Hepatocyte (in vitro differentiated cells): ENCODE measurements around the gene KIF13A. TPM values are rescaled to one million over a fixed set of nuclear protein-coding genes. Genes with fewer than 3 reads are reported as not detected.
"Not testable (repeated sequence)": the region's sequence is repeated elsewhere in the genome, so short reads cannot be mapped to it uniquely, and the experiment has no call there.

Experiments
- DNase-seq: peaks from one replicate; pipeline ENCODE4 v3.0.0-alpha.2; 2016; ENCODE audit warnings: low spot score
- H2AFZ ChIP-seq: fragments of 200-600 bp; sonication (generic); 2 replicates; pipeline ENCODE4 v1.6.0; 2016; ENCODE audit warnings: antibody characterized with exemption, mild to moderate bottlenecking
- H3K27ac ChIP-seq: fragments of 200-600 bp; sonication (generic); 2 replicates; pipeline ENCODE4 v1.5.1; 2016; ENCODE audit warnings: mild to moderate bottlenecking
- H3K27me3 ChIP-seq: fragments of 200-600 bp; sonication (generic); 2 replicates; pipeline ENCODE4 v1.6.1; 2016
- H3K36me3 ChIP-seq: fragments of 200-600 bp; sonication (generic); replicated peaks from 2 replicates; pipeline ENCODE4 v1.5.1; 2016; ENCODE audit warnings: low read depth; ENCODE audit not compliant: insufficient read depth
- H3K4me1 ChIP-seq: fragments of 200-600 bp; sonication (generic); 2 replicates; pipeline ENCODE4 v1.5.1; 2016; ENCODE audit warnings: mild to moderate bottlenecking, moderate library complexity; ENCODE audit not compliant: insufficient read depth
- H3K4me2 ChIP-seq: fragments of 200-600 bp; sonication (generic); 2 replicates; pipeline ENCODE4 v1.6.0; 2016
- H3K4me3 ChIP-seq: fragments of 200-600 bp; sonication (generic); 2 replicates; pipeline ENCODE4 v1.5.1; 2016; ENCODE audit warnings: mild to moderate bottlenecking
- H3K79me2 ChIP-seq: fragments of 200-600 bp; sonication (generic); 2 replicates; pipeline ENCODE4 v1.6.0; 2017; ENCODE audit warnings: mild to moderate bottlenecking
- H3K9me2 ChIP-seq: fragments of 200-600 bp; sonication (generic); replicated peaks from 2 replicates; pipeline ENCODE4 v1.6.0; 2017; ENCODE audit warnings: mild to moderate bottlenecking; ENCODE audit not compliant: insufficient read depth
- H3K9me3 ChIP-seq: fragments of 200-600 bp; sonication (generic); 2 replicates; pipeline ENCODE4 v1.5.1; 2016; ENCODE audit warnings: low read depth, mild to moderate bottlenecking
- H4K20me1 ChIP-seq: fragments of 200-600 bp; sonication (generic); 2 replicates; pipeline ENCODE4 v1.6.0; 2016; ENCODE audit warnings: mild to moderate bottlenecking; ENCODE audit not compliant: insufficient read depth, poor library complexity, severe bottlenecking
- EZH2 ChIP-seq: fragments of 200-600 bp; sonication (generic); IDR thresholded peaks from 2 replicates; pipeline ENCODE4 v1.6.1; 2016; ENCODE audit warnings: antibody characterized with exemption, mild to moderate bottlenecking, borderline replicate concordance
- EZH2phosphoT487 ChIP-seq: fragments of 200-600 bp; sonication (generic); IDR thresholded peaks from one replicate; pipeline ENCODE4 v1.6.1; 2018; ENCODE audit warnings: antibody characterized with exemption, mild to moderate bottlenecking, low read depth, moderate library complexity; ENCODE audit not compliant: unreplicated experiment, severe bottlenecking
- WGBS: methylation state at CpG from one replicate; pipeline ENCODE4 v1.1.6; 2016; ENCODE audit warnings: low lambda C conversion rate; ENCODE audit errors: missing lambda C conversion rate; 5-methylcytosine and 5-hydroxymethylcytosine counted together
- polyA plus RNA-seq: library from polyadenylated mRNA; unstranded; fragments of >200 nt; fragmentation: Nextera tagmentation; extraction: Ambion mirVana; gene quantifications from 2 replicates; pipeline ENCODE4 v1.2.1, GENCODE V29; 2016
- total RNA-seq: library from RNA; depleted of rRNA; stranded (reverse); fragments of >200 nt; gene quantifications from 2 replicates; pipeline ENCODE4 v1.2.3, GENCODE V29; 2014
- TF ChIP-seq, protein P1 (sequence below): fragments of 200-600 bp; sonication (generic); IDR thresholded peaks from 2 replicates; pipeline ENCODE4 v1.5.1; 2016; ENCODE audit warnings: antibody characterized with exemption, mild to moderate bottlenecking; ENCODE audit not compliant: poor library complexity

Gene KIF13A
- total and polyA plus RNA-seq, 2 experiments from 2014 or later, result 13.0 to 27.9 TPM

DNA sequence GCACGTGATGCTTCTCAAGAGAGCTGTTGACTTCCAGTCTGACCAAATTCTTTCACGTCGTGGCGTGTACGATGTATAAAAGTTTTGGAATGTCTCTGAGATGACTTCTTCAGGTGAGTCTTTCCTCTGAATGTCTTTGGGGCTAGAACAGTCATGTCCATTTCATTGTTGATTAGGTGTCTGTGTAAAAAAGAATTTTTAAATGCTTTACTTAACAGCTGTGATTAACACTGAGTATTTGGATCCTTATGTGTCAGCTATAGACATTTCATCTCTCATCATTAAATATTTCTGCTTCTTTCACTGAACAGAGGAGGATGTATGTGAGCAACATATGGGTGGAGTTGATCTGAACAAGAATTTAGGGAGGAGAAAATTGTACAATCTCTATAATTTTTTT is 29.3 kb upstream of the KIF13A start:
- H3K36me3 ChIP-seq, result no peaks in the 10 kb centered on the region
- no peaks in the 10 kb centered on the region for H3K9me3 ChIP-seq
- no peaks in the 10 kb centered on the region for H3K27me3 ChIP-seq
- no peak overlapping the region for H3K27ac ChIP-seq
- H3K4me3 ChIP-seq, result no peak overlapping the region
- WGBS, result 34% methylated on average over 5 of the region's 5 CpGs
- no peaks in the 10 kb centered on the region for H3K4me1 ChIP-seq
- no peaks in the 10 kb centered on the region for H3K9me2 ChIP-seq
- no peak overlapping the region for H2AFZ ChIP-seq
- TF ChIP-seq EZH2 (no peak), EZH2phosphoT487 (no peak)
- TF ChIP-seq, protein P1, sequence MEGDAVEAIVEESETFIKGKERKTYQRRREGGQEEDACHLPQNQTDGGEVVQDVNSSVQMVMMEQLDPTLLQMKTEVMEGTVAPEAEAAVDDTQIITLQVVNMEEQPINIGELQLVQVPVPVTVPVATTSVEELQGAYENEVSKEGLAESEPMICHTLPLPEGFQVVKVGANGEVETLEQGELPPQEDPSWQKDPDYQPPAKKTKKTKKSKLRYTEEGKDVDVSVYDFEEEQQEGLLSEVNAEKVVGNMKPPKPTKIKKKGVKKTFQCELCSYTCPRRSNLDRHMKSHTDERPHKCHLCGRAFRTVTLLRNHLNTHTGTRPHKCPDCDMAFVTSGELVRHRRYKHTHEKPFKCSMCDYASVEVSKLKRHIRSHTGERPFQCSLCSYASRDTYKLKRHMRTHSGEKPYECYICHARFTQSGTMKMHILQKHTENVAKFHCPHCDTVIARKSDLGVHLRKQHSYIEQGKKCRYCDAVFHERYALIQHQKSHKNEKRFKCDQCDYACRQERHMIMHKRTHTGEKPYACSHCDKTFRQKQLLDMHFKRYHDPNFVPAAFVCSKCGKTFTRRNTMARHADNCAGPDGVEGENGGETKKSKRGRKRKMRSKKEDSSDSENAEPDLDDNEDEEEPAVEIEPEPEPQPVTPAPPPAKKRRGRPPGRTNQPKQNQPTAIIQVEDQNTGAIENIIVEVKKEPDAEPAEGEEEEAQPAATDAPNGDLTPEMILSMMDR, result no peak
- no peak overlapping the region for H3K4me2 ChIP-seq
- H3K79me2 ChIP-seq, result no peaks in the 10 kb centered on the region
- no peaks in the 10 kb centered on the region for H4K20me1 ChIP-seq
- DNase-seq, result no peak

DNA sequence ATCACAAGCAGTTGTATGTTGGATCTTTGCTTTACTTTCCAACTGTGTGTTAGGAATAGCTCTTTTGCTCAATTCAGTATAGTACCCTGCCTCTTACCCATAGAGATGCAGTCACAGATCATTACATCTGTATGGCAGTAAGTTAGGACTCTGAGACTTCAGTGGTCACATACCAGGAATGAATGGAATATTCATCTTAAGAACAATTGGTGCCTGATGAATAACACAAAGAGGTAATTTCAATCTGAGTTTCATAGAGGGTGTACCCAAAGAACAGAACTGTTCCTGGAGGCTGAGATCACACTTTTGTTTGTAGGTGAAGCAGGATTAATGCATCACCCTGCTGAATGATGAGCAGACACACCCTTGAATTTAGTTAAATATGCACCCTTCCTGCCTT is 28.7 kb upstream of the KIF13A start:
- H3K27me3 ChIP-seq, result no peaks in the 10 kb centered on the region
- no peaks in the 10 kb centered on the region for H3K9me3 ChIP-seq
- H3K9me2 ChIP-seq, result no peaks in the 10 kb centered on the region
- TF ChIP-seq, protein P1, result no peak
- TF ChIP-seq EZH2phosphoT487, result no peak
- no peak for TF ChIP-seq EZH2
- no peak overlapping the region for H3K27ac ChIP-seq
- no peaks in the 10 kb centered on the region for H3K4me1 ChIP-seq
- no peak overlapping the region for H3K4me3 ChIP-seq
- H3K36me3 ChIP-seq, result no peaks in the 10 kb centered on the region
- no peak for DNase-seq
- no peak overlapping the region for H2AFZ ChIP-seq
- no peaks in the 10 kb centered on the region for H3K79me2 ChIP-seq
- no peak overlapping the region for H3K4me2 ChIP-seq
- H4K20me1 ChIP-seq, result no peaks in the 10 kb centered on the region

DNA sequence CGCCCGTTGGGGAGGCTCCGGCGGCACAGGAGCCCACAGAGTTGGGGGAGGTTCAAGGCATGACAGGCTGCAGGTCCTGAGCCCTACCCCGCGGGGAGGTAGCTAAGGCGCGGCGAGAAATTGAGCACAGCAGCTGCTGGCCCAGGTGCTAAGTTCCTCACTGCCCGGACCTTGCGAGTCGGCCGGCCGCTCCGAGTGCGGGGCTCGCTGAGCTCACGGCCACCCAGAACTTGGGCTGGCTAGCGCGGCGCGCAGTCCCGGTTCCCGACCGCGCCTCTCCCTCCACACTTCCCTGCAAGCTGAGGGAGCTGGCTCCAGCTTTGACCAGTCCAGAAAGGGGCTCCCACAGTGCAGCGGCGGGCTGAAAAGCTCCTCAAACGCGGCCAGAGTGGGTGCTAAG is 23.9 kb upstream of the KIF13A start:
- H3K79me2 ChIP-seq, result no peaks in the 10 kb centered on the region
- 98% methylated on average over 30 of the region's 30 CpGs for WGBS
- no peaks in the 10 kb centered on the region for H4K20me1 ChIP-seq
- H3K4me2 ChIP-seq, result no peak overlapping the region
- DNase-seq, result no peak
- no peaks in the 10 kb centered on the region for H3K36me3 ChIP-seq
- no peak for TF ChIP-seq EZH2phosphoT487
- TF ChIP-seq, protein P1, result no peak
- no peak for TF ChIP-seq EZH2
- H2AFZ ChIP-seq, result no peak overlapping the region
- no peak overlapping the region for H3K27ac ChIP-seq
- H3K4me3 ChIP-seq, result no peak overlapping the region
- H3K9me2 ChIP-seq, result no peaks in the 10 kb centered on the region
- H3K4me1 ChIP-seq, result no peaks in the 10 kb centered on the region
- no peaks in the 10 kb centered on the region for H3K9me3 ChIP-seq
- H3K27me3 ChIP-seq, result no peaks in the 10 kb centered on the region

DNA sequence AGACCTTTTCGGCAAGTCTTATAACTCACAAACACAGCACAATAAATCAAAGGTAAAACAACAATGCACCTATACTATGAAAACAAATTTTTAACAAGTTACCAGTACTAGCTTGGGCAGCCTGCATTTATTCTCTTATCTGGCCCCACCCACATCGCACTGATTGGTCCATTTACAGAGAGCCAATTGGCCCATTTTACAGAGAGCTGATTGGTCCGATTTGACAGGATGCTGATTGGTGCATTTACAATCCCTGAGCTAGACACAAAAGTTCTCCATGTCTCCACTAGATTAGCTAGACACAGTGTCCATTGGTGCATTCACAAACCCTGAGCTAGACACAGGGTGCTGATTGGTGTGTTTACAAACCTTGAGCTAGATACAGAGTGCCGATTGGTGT is 23.1 kb upstream of the KIF13A start:
- H3K27me3 ChIP-seq, H3K79me2 ChIP-seq, H3K9me2 ChIP-seq, H3K4me3 ChIP-seq, H3K36me3 ChIP-seq, H3K4me2 ChIP-seq, H3K27ac ChIP-seq, H4K20me1 ChIP-seq, H3K9me3 ChIP-seq, DNase-seq, H3K4me1 ChIP-seq, H2AFZ ChIP-seq: not testable (repeated sequence)
- 96% methylated on average over 4 of the region's 4 CpGs for WGBS
